Muscle of leg (tissue), 11 donors: ENCODE data around the gene ANTKMT. TPM values are rescaled to one million over a fixed set of nuclear protein-coding genes. Genes with fewer than 3 reads are reported as not detected.
"Not testable (repeated sequence)": the region's sequence is repeated elsewhere in the genome, so short reads cannot be mapped to it uniquely, and the experiment has no call there.

Source experiments
- DNase-seq: peaks from one replicate; pipeline ENCODE4 v3.0.0; 2013
- H3K27ac ChIP-seq: one replicate; pipeline ENCODE4 v1.5.1; 2013; ENCODE audit warnings: mild to moderate bottlenecking, low read length, control low read depth
- H3K27me3 ChIP-seq: one replicate; pipeline ENCODE4 v1.6.1; 2013; ENCODE audit warnings: low read length; ENCODE audit not compliant: control insufficient read depth, insufficient read depth
- H3K36me3 ChIP-seq: one replicate; pipeline ENCODE4 v1.6.1; 2013; ENCODE audit warnings: low read length; ENCODE audit not compliant: control insufficient read depth, insufficient read depth
- H3K4me1 ChIP-seq: one replicate; pipeline ENCODE4 v1.6.1; 2013; ENCODE audit warnings: low read length; ENCODE audit not compliant: control insufficient read depth, insufficient read depth
- H3K4me3 ChIP-seq: one replicate; pipeline ENCODE4 v1.5.1; 2013; ENCODE audit warnings: low read length, control low read depth
- H3K9me3 ChIP-seq: replicated peaks from 2 replicates; pipeline ENCODE4 v1.6.1; 2013; ENCODE audit warnings: low read depth, low read length; ENCODE audit not compliant: control insufficient read depth
- WGBS: methylation state at CpG from one replicate; pipeline ENCODE4 v1.1.5; 2013; ENCODE audit warnings: missing lambda C conversion rate; ENCODE audit not compliant: insufficient coverage; 5-methylcytosine and 5-hydroxymethylcytosine counted together
- polyA plus RNA-seq, 8 donors: library from polyadenylated mRNA; unstranded; fragments of 120-200 nt; gene quantifications; one replicate each; pipeline versions ENCODE4 v1.2.1 to v1.2.3, GENCODE V29; 2013; ENCODE audit warnings: inconsistent platforms in 1 of 8, low replicate concordance in 1 of 8; ENCODE audit not compliant: insufficient read length in 8 of 8, insufficient read depth in 1 of 8
- total RNA-seq: library from RNA; stranded (reverse); fragments of 120-200 nt; gene quantifications from one replicate; pipeline ENCODE4 v1.2.4, GENCODE V29; 2013

The ANTKMT gene
- total and polyA plus RNA-seq, 9 donors: 14.1 to 29.8 (median 16.1) TPM

GRCh38 chr16:687499-687898 is 33.4 kb upstream of the ANTKMT start:
- 92% methylated on average over 18 of the region's 19 CpGs for WGBS
- H3K9me3 ChIP-seq: no peaks in the 10 kb centered on the region
- no peak for DNase-seq
- no peak overlapping the region for H3K27ac ChIP-seq
- peaks cover 36% of the 10 kb centered on the region for H3K36me3 ChIP-seq
- peaks cover 37% of the 10 kb centered on the region for H3K4me1 ChIP-seq
- H3K4me3 ChIP-seq: no peak overlapping the region
- peaks cover 17% of the 10 kb centered on the region for H3K27me3 ChIP-seq

- Histone ChIP-seq H3K27me3 (peaks cover 35% of the 10 kb centered on the region), H3K4me1 (peaks cover 27% of the 10 kb centered on the region), H3K27ac (peak overlapping the region; percentile 80), H3K9me3 (no peaks in the 10 kb centered on the region), H3K36me3 (peaks cover 25% of the 10 kb centered on the region), H3K4me3 (peak overlapping the region; percentile 91)
- 84% methylated on average over 26 of the region's 26 CpGs for WGBS
- DNase-seq: no peak
These were observed 31.6 kb upstream of the ANTKMT start for GRCh38 chr16:689175-689897.

GRCh38 chr16:691242-691641 is 29.7 kb upstream of the ANTKMT start:
- Histone ChIP-seq H3K36me3 (peaks cover 14% of the 10 kb centered on the region), H3K27me3 (peaks cover 53% of the 10 kb centered on the region), H3K4me1 (peaks cover 30% of the 10 kb centered on the region)
- H3K27ac ChIP-seq, H3K4me3 ChIP-seq, DNase-seq, H3K9me3 ChIP-seq: not testable (repeated sequence)
- 82% methylated on average over 10 of the region's 16 CpGs for WGBS

GRCh38 chr16:692356-693108 is 28.4 kb upstream of the ANTKMT start:
- H3K27me3 ChIP-seq: peaks cover 62% of the 10 kb centered on the region
- H3K4me1 ChIP-seq: peaks cover 30% of the 10 kb centered on the region
- H3K9me3 ChIP-seq: no peaks in the 10 kb centered on the region
- DNase-seq: no peak
- WGBS: 90% methylated on average over 2 of the region's 10 CpGs
- no peak overlapping the region for H3K4me3 ChIP-seq
- no peak overlapping the region for H3K27ac ChIP-seq
- peaks cover under 1% of the 10 kb centered on the region for H3K36me3 ChIP-seq

GRCh38 chr16:693364-693763 is 27.6 kb upstream of the ANTKMT start:
- WGBS: 21% methylated on average over 17 of the region's 22 CpGs
- peaks cover 67% of the 10 kb centered on the region for H3K27me3 ChIP-seq
- H3K27ac ChIP-seq: no peak overlapping the region
- H3K36me3 ChIP-seq: no peaks in the 10 kb centered on the region
- no peak overlapping the region for H3K4me3 ChIP-seq
- DNase-seq: no peak
- H3K4me1 ChIP-seq: peaks cover 30% of the 10 kb centered on the region
- no peaks in the 10 kb centered on the region for H3K9me3 ChIP-seq

GRCh38 chr16:693766-694165 is 27.2 kb upstream of the ANTKMT start:
- DNase-seq: no peak

DNA sequence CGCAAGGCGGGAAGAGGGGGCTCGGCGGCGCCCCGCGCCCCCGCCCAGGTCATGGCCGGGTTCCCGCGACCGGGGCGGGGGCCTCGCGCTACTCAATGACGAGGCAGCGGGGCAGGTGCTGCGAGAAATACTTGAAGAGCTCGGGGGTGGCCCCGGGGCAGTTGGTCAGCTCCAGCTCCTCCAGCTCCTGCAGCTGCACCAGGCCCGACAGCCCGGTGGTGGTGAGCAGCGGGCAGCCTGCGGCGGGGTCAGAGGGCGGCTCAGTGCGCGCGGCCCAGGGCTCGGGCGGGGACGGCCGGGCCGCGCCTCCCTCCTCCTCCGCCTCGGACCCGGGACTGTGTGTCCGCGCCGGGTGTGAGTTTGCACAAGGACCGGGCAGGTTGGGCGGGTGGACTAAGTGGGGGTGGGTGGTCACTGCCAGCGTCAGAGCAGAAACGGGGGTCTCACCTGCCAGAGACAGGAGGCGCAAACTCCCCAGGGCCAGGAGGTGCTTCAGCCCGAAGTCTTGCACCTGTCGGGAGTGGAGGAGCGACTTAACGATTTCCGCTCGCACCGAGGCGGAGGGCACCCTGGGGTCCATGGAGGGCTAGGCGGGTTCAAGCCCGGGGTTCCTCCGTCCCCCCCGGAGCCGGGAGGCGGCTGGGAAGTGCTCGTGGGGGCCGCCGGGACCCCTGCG is 26.6 kb upstream of the ANTKMT start:
- no peak for DNase-seq
- Histone ChIP-seq H3K27me3 (peaks cover 72% of the 10 kb centered on the region), H3K4me1 (peaks cover 25% of the 10 kb centered on the region), H3K4me3 (no peak overlapping the region), H3K36me3 (no peaks in the 10 kb centered on the region), H3K27ac (no peak overlapping the region), H3K9me3 (no peaks in the 10 kb centered on the region)
- 2% methylated on average over 50 of the region's 64 CpGs for WGBS

More at GRCh38 chr16:693766-694165, 27.2 kb upstream of the ANTKMT start:
- no peak overlapping the region for H3K4me3 ChIP-seq
- H3K27ac ChIP-seq: no peak overlapping the region
- H3K27me3 ChIP-seq: peaks cover 68% of the 10 kb centered on the region
- no peaks in the 10 kb centered on the region for H3K9me3 ChIP-seq
- WGBS: under 1% methylated on average over 36 of the region's 37 CpGs
- no peaks in the 10 kb centered on the region for H3K36me3 ChIP-seq
- peaks cover 30% of the 10 kb centered on the region for H3K4me1 ChIP-seq

DNA sequence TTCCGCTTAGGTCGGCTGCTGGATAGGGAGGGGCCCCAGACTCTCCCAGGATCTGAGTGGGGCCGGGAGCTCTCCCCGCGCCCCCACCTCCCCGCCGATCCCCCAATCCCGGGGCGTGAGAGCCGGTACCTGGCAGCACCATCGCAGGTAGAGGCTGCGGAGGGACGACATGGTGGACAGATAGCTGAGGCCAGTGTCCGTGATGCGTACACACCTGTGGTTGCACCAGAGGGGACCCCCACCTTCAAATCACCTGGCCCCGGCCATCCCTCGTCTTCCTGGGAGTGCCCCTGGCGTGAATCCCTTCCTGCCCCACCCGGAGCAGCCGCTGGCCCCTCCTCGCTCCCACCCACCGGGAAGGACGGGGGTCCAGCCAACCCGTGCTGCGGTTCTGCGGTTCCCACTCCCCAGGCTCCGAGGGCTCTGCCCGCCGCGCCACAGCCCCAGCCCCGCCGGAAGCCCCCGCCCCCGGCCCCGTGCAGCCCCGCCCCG is 26.0 kb upstream of the ANTKMT start:
- H3K4me3 ChIP-seq: no peak overlapping the region
- WGBS: 1% methylated on average over 25 of the region's 37 CpGs
- H3K9me3 ChIP-seq: no peaks in the 10 kb centered on the region
- no peak for DNase-seq
- no peaks in the 10 kb centered on the region for H3K36me3 ChIP-seq
- peaks cover 78% of the 10 kb centered on the region for H3K27me3 ChIP-seq
- H3K4me1 ChIP-seq: peaks cover 19% of the 10 kb centered on the region
- H3K27ac ChIP-seq: no peak overlapping the region

GRCh38 chr16:695355-696089 is 25.4 kb upstream of the ANTKMT start:
- under 1% methylated on average over 71 of the region's 71 CpGs for WGBS
- H3K27ac ChIP-seq: no peak overlapping the region
- no peaks in the 10 kb centered on the region for H3K36me3 ChIP-seq
- no peak overlapping the region for H3K4me3 ChIP-seq
- H3K4me1 ChIP-seq: peaks cover 16% of the 10 kb centered on the region
- H3K27me3 ChIP-seq: peaks cover 84% of the 10 kb centered on the region
- DNase-seq: no peak
- no peaks in the 10 kb centered on the region for H3K9me3 ChIP-seq
